T-helper 17 cell (primary cell): ENCODE data around the gene RNF11. TPM values are rescaled to one million over a fixed set of nuclear protein-coding genes. Genes with fewer than 3 reads are reported as not detected.
"Not testable (repeated sequence)": the region's sequence is repeated elsewhere in the genome, so short reads cannot be mapped to it uniquely, and the experiment has no call there.

ENCODE experiments used
- ATAC-seq: fragments of 150-1000 bp; cut with Tn5 transposase; 2 replicates; pipeline ENCODE4 v1.10.0; 2021; ENCODE audit warnings: mild to moderate bottlenecking, moderate library complexity
- DNase-seq, 3 donors: peaks; one replicate each; pipeline versions ENCODE4 v3.0.0 to v3.0.0-alpha.2; 2020 to 2021
- H3K9me3 ChIP-seq: one replicate; pipeline ENCODE4 v1.7.0; 2013; ENCODE audit warnings: low read length, mild to moderate bottlenecking; ENCODE audit not compliant: control insufficient read depth, poor library complexity, severe bottlenecking
- H3K27ac Mint-ChIP-seq: one replicate; pipeline ENCODE4 v1.8.0; 2022; ENCODE audit warnings: mild to moderate bottlenecking, moderate library complexity, mixed read lengths
- H3K27me3 Mint-ChIP-seq: one replicate; pipeline ENCODE4 v1.8.0; 2022; ENCODE audit warnings: mixed read lengths
- H3K36me3 Mint-ChIP-seq: one replicate; pipeline ENCODE4 v1.8.0; 2022; ENCODE audit warnings: low read depth, mixed read lengths
- H3K4me1 Mint-ChIP-seq: one replicate; pipeline ENCODE4 v1.8.0; 2022; ENCODE audit warnings: mild to moderate bottlenecking, mixed read lengths
- H3K4me3 Mint-ChIP-seq: one replicate; pipeline ENCODE4 v1.8.0; 2022; ENCODE audit warnings: mild to moderate bottlenecking, moderate library complexity, mixed read lengths
- total RNA-seq, 4 donors: library from RNA in 2 of 4; stranded (reverse) in 2 of 4; gene quantifications; one replicate each; pipeline ENCODE4 v1.2.3 and lab custom pipeline; 2022 to 2026

RNF11 gene
- total RNA-seq, 2 donors from 2014 or later: 69.4 to 140 TPM

DNA sequence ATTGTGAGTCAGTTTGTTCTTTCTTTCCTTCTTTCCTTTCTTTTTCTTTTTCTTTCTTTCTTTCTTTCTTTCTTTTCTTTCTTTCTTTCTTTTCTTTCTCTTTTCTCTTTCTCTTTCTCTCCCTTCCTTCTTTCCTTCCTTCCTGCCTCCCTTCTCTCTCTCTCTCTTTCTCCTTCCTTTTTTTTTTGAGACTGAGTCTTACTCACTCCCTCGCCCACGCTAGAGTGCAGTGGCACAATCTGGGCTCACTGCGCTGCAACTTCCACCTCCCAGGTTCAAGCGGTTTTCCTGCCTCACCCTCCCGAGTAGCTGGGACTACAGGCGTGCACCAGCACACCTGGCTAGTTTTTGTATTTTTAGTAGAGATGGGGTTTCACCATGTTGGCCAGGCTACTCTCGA is 1.8 kb upstream of the RNF11 start:
- not testable (repeated sequence) for DNase-seq, ATAC-seq, H3K9me3 ChIP-seq, H3K27me3 Mint-ChIP-seq, H3K36me3 Mint-ChIP-seq, H3K27ac Mint-ChIP-seq
- peaks cover 20% of the 10 kb centered on the region for H3K4me1 Mint-ChIP-seq
- H3K4me3 Mint-ChIP-seq: peak overlapping the region; percentile 80

- Mint-ChIP-seq H3K27ac (no peak overlapping the region), H3K27me3 (no peaks in the 10 kb centered on the region), H3K36me3 (peaks cover 6% of the 10 kb centered on the region), H3K4me3 (peak overlapping the region; percentile 100), H3K4me1 (peaks cover 24% of the 10 kb centered on the region)
- DNase-seq (no peak), ATAC-seq (no peak)
- no peaks in the 10 kb centered on the region for H3K9me3 ChIP-seq
Measured at GRCh38 chr1:51234721-51235425, 1.2 kb upstream of the RNF11 start.

GRCh38 chr1:51236531-51237350 is 668 bp downstream of the RNF11 start:
- DNase-seq (peak; percentile 13 to 39 (median 27)), ATAC-seq (peak; percentile 23)
- no peaks in the 10 kb centered on the region for H3K9me3 ChIP-seq
- H3K4me1 Mint-ChIP-seq: peaks cover 38% of the 10 kb centered on the region
- no peaks in the 10 kb centered on the region for H3K27me3 Mint-ChIP-seq
- no peak overlapping the region for H3K27ac Mint-ChIP-seq
- peaks cover 6% of the 10 kb centered on the region for H3K36me3 Mint-ChIP-seq
- H3K4me3 Mint-ChIP-seq: no peak overlapping the region

DNA sequence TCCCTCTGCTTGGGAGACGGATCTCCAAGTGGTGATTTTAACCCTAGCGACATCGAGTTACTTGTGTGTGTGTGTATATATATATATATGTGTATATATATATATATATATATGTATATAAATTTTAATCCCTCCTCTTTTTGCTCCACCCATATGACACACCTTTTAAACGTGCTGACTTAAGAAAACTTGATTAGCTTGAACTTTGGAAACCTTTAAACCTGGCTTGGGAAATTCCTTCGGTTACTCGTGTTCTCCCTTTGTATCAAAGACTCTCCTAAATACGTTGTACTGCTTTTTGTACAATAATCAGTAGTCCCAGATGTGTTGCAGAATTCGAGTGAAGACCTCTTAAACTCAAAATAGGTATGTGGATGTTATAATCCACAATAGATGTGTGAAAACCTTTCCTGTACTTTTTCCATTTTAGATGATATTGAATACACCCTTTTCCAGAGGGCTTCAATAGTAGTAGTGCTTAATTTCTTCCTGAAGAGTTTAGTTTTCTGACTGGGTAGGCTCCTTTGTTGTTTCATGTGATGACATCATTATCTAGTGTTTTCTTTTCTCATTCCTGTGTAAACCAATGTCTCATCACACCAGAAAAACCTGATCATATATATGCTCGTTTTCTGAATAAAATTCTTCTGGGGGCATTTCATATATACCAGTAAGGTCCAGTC is 1.4 kb downstream of the RNF11 start:
- peaks cover 40% of the 10 kb centered on the region for H3K4me1 Mint-ChIP-seq
- no peak overlapping the region for H3K4me3 Mint-ChIP-seq
- H3K27ac Mint-ChIP-seq: no peak overlapping the region
- H3K36me3 Mint-ChIP-seq: peaks cover 6% of the 10 kb centered on the region
- no peak for ATAC-seq
- H3K27me3 Mint-ChIP-seq: no peaks in the 10 kb centered on the region
- no peaks in the 10 kb centered on the region for H3K9me3 ChIP-seq
- DNase-seq: no peak

DNA sequence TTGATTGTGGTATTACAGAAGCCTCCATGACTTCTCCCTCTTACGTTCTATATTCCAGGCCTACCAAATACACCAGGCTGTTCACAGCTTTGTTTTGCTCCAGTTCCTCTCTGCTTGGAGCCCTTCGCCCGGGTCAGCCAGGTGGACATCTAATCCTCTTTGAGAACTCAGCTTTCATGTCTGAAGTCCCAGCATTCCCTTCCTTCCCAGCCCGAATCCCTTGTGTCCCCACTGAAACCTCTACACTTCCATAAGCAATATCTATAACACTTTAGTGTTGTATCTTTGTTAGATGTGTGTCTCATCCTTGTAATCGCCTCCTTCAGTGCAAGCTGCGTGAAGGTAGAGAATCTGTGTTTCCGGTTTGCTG is 1.9 kb downstream of the RNF11 start:
- ATAC-seq (no peak), DNase-seq (no peak)
- Mint-ChIP-seq H3K27ac (no peak overlapping the region), H3K27me3 (no peaks in the 10 kb centered on the region), H3K36me3 (peaks cover 6% of the 10 kb centered on the region), H3K4me1 (peaks cover 43% of the 10 kb centered on the region), H3K4me3 (no peak overlapping the region)
- no peaks in the 10 kb centered on the region for H3K9me3 ChIP-seq

DNA sequence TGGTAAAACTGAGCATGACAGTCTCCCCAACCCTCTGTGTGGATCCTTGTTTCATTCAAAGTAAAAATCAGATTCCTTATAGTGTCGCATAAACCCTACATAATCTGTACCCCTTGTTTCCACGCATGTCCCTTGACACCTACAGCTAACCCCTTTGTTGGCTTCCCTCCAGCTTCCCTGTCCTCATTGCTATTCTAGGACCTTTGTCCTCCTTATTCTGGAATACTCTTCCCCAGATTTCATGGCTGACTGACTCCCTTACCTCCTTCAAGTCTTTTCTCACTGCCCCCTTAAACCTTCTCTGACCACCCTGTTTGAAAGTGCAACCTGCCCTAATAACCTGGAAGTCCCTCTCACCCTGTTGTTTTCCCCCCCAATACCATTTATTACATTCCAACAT is 4.0 kb downstream of the RNF11 start:
- H3K27ac Mint-ChIP-seq: peak overlapping the region; percentile 75
- H3K27me3 Mint-ChIP-seq: no peaks in the 10 kb centered on the region
- peaks cover 46% of the 10 kb centered on the region for H3K4me1 Mint-ChIP-seq
- DNase-seq (no peak), ATAC-seq (no peak)
- no peaks in the 10 kb centered on the region for H3K9me3 ChIP-seq
- H3K4me3 Mint-ChIP-seq: peak overlapping the region; percentile 57
- H3K36me3 Mint-ChIP-seq: peaks cover 4% of the 10 kb centered on the region

- H3K9me3 ChIP-seq: no peaks in the 10 kb centered on the region
- Mint-ChIP-seq H3K4me1 (peaks cover 43% of the 10 kb centered on the region), H3K4me3 (no peak overlapping the region)
Measured at GRCh38 chr1:51241119-51241518, 5.0 kb downstream of the RNF11 start.

DNA sequence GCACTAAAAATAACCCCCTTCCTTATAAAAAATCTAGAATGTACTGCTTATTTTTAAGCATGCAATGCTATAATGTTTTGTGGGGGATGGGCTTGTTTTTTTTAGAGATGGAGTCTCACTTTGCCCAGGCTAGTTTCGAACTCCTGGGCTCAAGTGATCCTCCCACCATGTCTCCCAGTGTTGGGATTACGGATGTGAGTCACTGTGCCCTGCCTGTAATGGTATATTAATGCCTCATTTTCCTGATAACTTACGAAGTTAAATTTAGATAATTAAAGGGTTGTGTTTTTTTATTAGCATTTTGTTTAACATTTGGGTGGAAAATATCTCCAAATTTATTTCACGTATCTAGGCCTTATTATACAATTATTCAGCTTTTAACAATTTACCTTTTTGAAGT is 6.5 kb downstream of the RNF11 start:
- ATAC-seq (no peak), DNase-seq (no peak)
- Mint-ChIP-seq H3K4me3 (no peak overlapping the region), H3K27ac (no peak overlapping the region), H3K27me3 (no peaks in the 10 kb centered on the region), H3K4me1 (peaks cover 57% of the 10 kb centered on the region), H3K36me3 (peaks cover 2% of the 10 kb centered on the region)
- H3K9me3 ChIP-seq: no peaks in the 10 kb centered on the region

More at GRCh38 chr1:51241119-51241518, 5.0 kb downstream of the RNF11 start:
- no peak for DNase-seq
- no peaks in the 10 kb centered on the region for H3K27me3 Mint-ChIP-seq
- H3K36me3 Mint-ChIP-seq: no peaks in the 10 kb centered on the region
- H3K27ac Mint-ChIP-seq: peak overlapping the region; percentile 75
- no peak for ATAC-seq

GRCh38 chr1:51247022-51247421 is 10.9 kb downstream of the RNF11 start:
- ATAC-seq: no peak
- no peak for DNase-seq
- Mint-ChIP-seq H3K27ac (no peak overlapping the region), H3K27me3 (no peaks in the 10 kb centered on the region), H3K4me3 (no peak overlapping the region), H3K36me3 (peaks cover 2% of the 10 kb centered on the region), H3K4me1 (peaks cover 39% of the 10 kb centered on the region)
- H3K9me3 ChIP-seq: no peaks in the 10 kb centered on the region

GRCh38 chr1:51247499-51247898 is 11.4 kb downstream of the RNF11 start:
- ATAC-seq (no peak), DNase-seq (no peak)
- no peaks in the 10 kb centered on the region for H3K27me3 Mint-ChIP-seq
- peaks cover 2% of the 10 kb centered on the region for H3K36me3 Mint-ChIP-seq
- peaks cover 40% of the 10 kb centered on the region for H3K4me1 Mint-ChIP-seq
- H3K9me3 ChIP-seq: no peaks in the 10 kb centered on the region
- H3K4me3 Mint-ChIP-seq: no peak overlapping the region
- H3K27ac Mint-ChIP-seq: no peak overlapping the region

GRCh38 chr1:51249445-51249844 is 13.4 kb downstream of the RNF11 start:
- H3K9me3 ChIP-seq: no peaks in the 10 kb centered on the region
- DNase-seq (no peak), ATAC-seq (no peak)
- H3K27me3 Mint-ChIP-seq: no peaks in the 10 kb centered on the region
- H3K36me3 Mint-ChIP-seq: peaks cover 2% of the 10 kb centered on the region
- no peak overlapping the region for H3K27ac Mint-ChIP-seq
- H3K4me3 Mint-ChIP-seq: no peak overlapping the region
- peaks cover 35% of the 10 kb centered on the region for H3K4me1 Mint-ChIP-seq

- H3K4me1 Mint-ChIP-seq: peaks cover 30% of the 10 kb centered on the region
- not testable (repeated sequence) for H3K36me3 Mint-ChIP-seq, H3K27me3 Mint-ChIP-seq, ATAC-seq, DNase-seq, H3K9me3 ChIP-seq, H3K27ac Mint-ChIP-seq, H3K4me3 Mint-ChIP-seq
Measured at GRCh38 chr1:51250729-51251128, 14.7 kb downstream of the RNF11 start.

DNA sequence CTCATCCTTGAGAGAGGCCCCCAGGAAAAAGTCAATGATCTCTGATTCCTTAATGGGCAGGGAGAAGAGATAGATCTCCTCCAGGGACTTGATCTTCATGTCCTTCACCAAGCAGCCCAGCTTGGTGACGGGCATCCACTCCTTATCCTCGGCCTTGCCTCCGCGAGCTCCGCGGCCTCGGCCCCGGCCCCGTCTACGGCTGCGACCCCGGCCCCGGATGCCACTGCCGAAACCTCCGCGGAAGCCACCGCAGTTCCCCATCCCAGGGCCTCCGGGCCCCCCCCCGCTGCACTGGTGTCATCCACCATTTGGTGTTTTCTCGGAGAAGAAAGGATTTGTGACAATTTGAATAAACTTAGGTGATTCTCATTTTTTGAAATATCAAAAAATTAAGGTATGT is 15.1 kb downstream of the RNF11 start:
- H3K27ac Mint-ChIP-seq, DNase-seq, H3K27me3 Mint-ChIP-seq, H3K4me3 Mint-ChIP-seq, H3K9me3 ChIP-seq, ATAC-seq, H3K36me3 Mint-ChIP-seq: not testable (repeated sequence)
- peaks cover 27% of the 10 kb centered on the region for H3K4me1 Mint-ChIP-seq
